NB4 (cell line): ENCODE measurements around the gene PSMA2.
A peak's percentile ranks its signal among the peaks of the same experiment; 100 is the strongest.

Source experiments
- DNase-seq: peaks from one replicate; pipeline ENCODE4 v3.0.0; 2010; ENCODE audit warnings: low read depth
- H3K4me3 ChIP-seq: one replicate; pipeline ENCODE4 v1.5.1; 2011; ENCODE audit warnings: mild to moderate bottlenecking, low read depth, low read length, moderate library complexity
- CTCF ChIP-seq: IDR thresholded peaks from one replicate; pipeline ENCODE4 v1.5.1; 2012; ENCODE audit warnings: low read depth, low read length
- MAX ChIP-seq: IDR thresholded peaks from 2 replicates; pipeline ENCODE4 v1.6.1; 2011; ENCODE audit warnings: low read depth, low read length
- MYC ChIP-seq: IDR thresholded peaks from 2 replicates; pipeline ENCODE4 v1.6.1; 2011; ENCODE audit warnings: low read depth, low read length
- POLR2A ChIP-seq: IDR thresholded peaks from 2 replicates; pipeline ENCODE4 v1.6.1; 2011; ENCODE audit warnings: mild to moderate bottlenecking; ENCODE audit not compliant: insufficient read length; ENCODE audit errors: extremely low read depth

Gene PSMA2

GRCh38 chr7:42947521-42947920, 15.5 kb upstream of the PSMA2 start:
- H3K4me3 ChIP-seq = no peak overlapping the region
- DNase-seq = no peak
- TF ChIP-seq CTCF (no peak), MAX (no peak), MYC (no peak), POLR2A (no peak)

GRCh38 chr7:42946627-42946950, 14.6 kb upstream of the PSMA2 start:
- no peak for TF ChIP-seq MYC
- DNase-seq = no peak
- no peak overlapping the region for H3K4me3 ChIP-seq

GRCh38 chr7:42945821-42946626, 14.1 kb upstream of the PSMA2 start:
- TF ChIP-seq POLR2A (no peak), MYC (no peak), MAX (no peak), CTCF (no peak)
- DNase-seq = no peak
- H3K4me3 ChIP-seq = no peak overlapping the region

GRCh38 chr7:42940985-42941847, 9.2 kb upstream of the PSMA2 start:
- peak; percentile 35; the same call in 1 of the 2 replicates for TF ChIP-seq MYC
- no peak for TF ChIP-seq POLR2A
- peak; percentile 96 for TF ChIP-seq CTCF
- peak; percentile 47; the same call in 1 of the 2 replicates for TF ChIP-seq MAX
- H3K4me3 ChIP-seq = no peak overlapping the region
- DNase-seq = peak; percentile 82

- DNase-seq = no peak
- no peak overlapping the region for H3K4me3 ChIP-seq
- TF ChIP-seq POLR2A (no peak), MYC (no peak), MAX (no peak), CTCF (no peak)
Measured at GRCh38 chr7:42939457-42940240, 7.7 kb upstream of the PSMA2 start.

- TF ChIP-seq CTCF (no peak), MYC (no peak), POLR2A (no peak), MAX (no peak)
- DNase-seq = no peak
- no peak overlapping the region for H3K4me3 ChIP-seq
Measured at GRCh38 chr7:42935861-42936260, 3.9 kb upstream of the PSMA2 start.
